Mesenchymal stem cell (in vitro differentiated cells and primary cell): ENCODE results near the gene FOLR3.

ENCODE experiments used
- DNase-seq: peaks from one replicate; pipeline ENCODE4 v3.0.0-alpha.2; 2013
- H2AFZ ChIP-seq: one replicate; pipeline ENCODE4 v1.6.1; 2013; ENCODE audit warnings: low read depth, mild to moderate bottlenecking, control low read depth, inconsistent platforms, low read length, moderate library complexity
- H2AK5ac ChIP-seq: 2 replicates; pipeline ENCODE4 v1.6.1; 2013; ENCODE audit warnings: low read length, moderate library complexity, mild to moderate bottlenecking, inconsistent platforms; ENCODE audit not compliant: severe bottlenecking
- H2BK120ac ChIP-seq: one replicate; pipeline ENCODE4 v1.6.1; 2013; ENCODE audit warnings: low read depth, mild to moderate bottlenecking, inconsistent platforms, low read length, moderate library complexity
- H2BK12ac ChIP-seq, 2 experiments: one replicate each; pipeline ENCODE4 v1.6.1; 2013; ENCODE audit warnings: inconsistent platforms in 2 of 2, low read length in 2 of 2, mild to moderate bottlenecking in 2 of 2, moderate library complexity in 2 of 2, control low read depth in 1 of 2
- H2BK15ac ChIP-seq: one replicate; pipeline ENCODE4 v1.6.1; 2013; ENCODE audit warnings: mild to moderate bottlenecking, low read depth, inconsistent platforms; ENCODE audit not compliant: poor library complexity, severe bottlenecking
- H2BK5ac ChIP-seq: 2 replicates; pipeline ENCODE4 v1.6.1; 2013; ENCODE audit warnings: low read depth, mild to moderate bottlenecking, low read length, control low read depth, inconsistent platforms; ENCODE audit not compliant: poor library complexity, severe bottlenecking
- H3K14ac ChIP-seq, 2 experiments: one replicate each; pipeline ENCODE4 v1.6.1; 2013; ENCODE audit warnings: inconsistent platforms in 2 of 2, low read length in 2 of 2, control low read depth in 1 of 2, mild to moderate bottlenecking in 1 of 2, moderate library complexity in 1 of 2
- H3K18ac ChIP-seq, 2 experiments: one replicate each; pipeline ENCODE4 v1.6.1; 2013; ENCODE audit warnings: inconsistent platforms in 2 of 2, low read length in 2 of 2, control low read depth in 1 of 2, low read depth in 1 of 2, mild to moderate bottlenecking in 1 of 2
- H3K23ac ChIP-seq, 2 experiments: one replicate each; pipeline ENCODE4 v1.6.1; 2013; ENCODE audit warnings: inconsistent platforms in 2 of 2, low read length in 2 of 2, mild to moderate bottlenecking in 2 of 2, moderate library complexity in 2 of 2, control low read depth in 1 of 2
- H3K27ac ChIP-seq: 2 replicates; pipeline ENCODE4 v1.5.1; 2013; ENCODE audit warnings: mild to moderate bottlenecking, moderate library complexity, low read length, control low read depth, inconsistent platforms; ENCODE audit not compliant: poor library complexity, severe bottlenecking
- H3K27me3 ChIP-seq, 2 experiments: 2 replicates each; pipeline versions ENCODE4 v1.6.1 to v1.7.0; 2013; ENCODE audit warnings: low read length in 2 of 2, mild to moderate bottlenecking in 2 of 2, moderate library complexity in 2 of 2, control low read depth in 1 of 2, inconsistent platforms in 1 of 2; ENCODE audit not compliant: control insufficient read depth in 1 of 2, insufficient read depth in 1 of 2
- H3K36me3 ChIP-seq, 2 experiments: 2 replicates each; pipeline versions ENCODE4 v1.6.1 to v1.7.0; 2013; ENCODE audit warnings: low read length in 2 of 2, control low read depth in 1 of 2, inconsistent platforms in 1 of 2, low read depth in 1 of 2, mild to moderate bottlenecking in 1 of 2; ENCODE audit not compliant: insufficient read depth in 2 of 2, control insufficient read depth in 1 of 2
- H3K4ac ChIP-seq, 2 experiments: one replicate each; pipeline ENCODE4 v1.6.1; 2013; ENCODE audit warnings: inconsistent platforms in 2 of 2, low read length in 2 of 2, mild to moderate bottlenecking in 2 of 2, moderate library complexity in 2 of 2, control low read depth in 1 of 2, low read depth in 1 of 2
- H3K4me1 ChIP-seq: 2 replicates; pipeline ENCODE4 v1.6.1; 2013; ENCODE audit warnings: low read depth, low read length, control low read depth; ENCODE audit not compliant: control insufficient read depth, insufficient read depth
- H3K4me2 ChIP-seq: 2 replicates; pipeline ENCODE4 v1.6.1; 2013; ENCODE audit warnings: low read length, mild to moderate bottlenecking, inconsistent platforms; ENCODE audit not compliant: poor library complexity, severe bottlenecking
- H3K4me3 ChIP-seq, 2 experiments: 2 replicates each; pipeline versions ENCODE4 v1.5.1 to v1.7.0; 2013; ENCODE audit warnings: low read length in 2 of 2, mild to moderate bottlenecking in 2 of 2, control low read depth in 1 of 2, low read depth in 1 of 2; ENCODE audit not compliant: insufficient read depth in 1 of 2
- H3K79me1 ChIP-seq: replicated peaks from 2 replicates; pipeline ENCODE4 v1.6.1; 2013; ENCODE audit warnings: mild to moderate bottlenecking, control low read depth, low read length, inconsistent platforms; ENCODE audit not compliant: poor library complexity, severe bottlenecking
- H3K9ac ChIP-seq: 2 replicates; pipeline ENCODE4 v1.7.0; 2013; ENCODE audit warnings: mild to moderate bottlenecking, low read length, moderate library complexity
- H3K9me3 ChIP-seq: 2 replicates; pipeline ENCODE4 v1.7.0; 2013; ENCODE audit warnings: mild to moderate bottlenecking, low read length; ENCODE audit not compliant: control insufficient read depth
- H4K8ac ChIP-seq: one replicate; pipeline ENCODE4 v1.6.1; 2013; ENCODE audit warnings: inconsistent platforms, mild to moderate bottlenecking, low read length, moderate library complexity
- H4K91ac ChIP-seq: one replicate; pipeline ENCODE4 v1.6.1; 2013; ENCODE audit warnings: mild to moderate bottlenecking, low read length, inconsistent platforms
- WGBS: methylation state at CpG from one replicate; pipeline ENCODE4 v1.1.7; 2013; ENCODE audit warnings: mixed read lengths; 5-methylcytosine and 5-hydroxymethylcytosine counted together

FOLR3 gene

DNA sequence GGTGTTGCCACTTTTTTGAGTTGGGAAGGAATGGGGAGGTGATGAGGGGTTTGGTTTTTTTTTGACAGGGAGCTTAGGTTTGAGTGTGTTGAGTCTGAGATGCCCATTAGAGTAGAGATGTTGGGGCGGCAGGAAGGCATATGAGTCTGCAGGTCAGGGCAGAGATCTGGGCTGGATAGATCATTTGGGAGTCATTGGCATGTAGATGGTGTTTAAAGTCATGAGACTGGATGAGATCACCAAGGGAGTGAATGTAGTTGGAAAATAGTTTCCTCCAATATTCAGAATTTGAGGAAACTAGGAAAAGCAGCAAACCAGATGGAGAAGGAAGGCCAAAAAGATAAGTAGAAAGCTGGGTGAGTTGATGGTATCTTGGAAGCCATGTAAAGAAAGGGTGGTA, 21.0 kb upstream of the FOLR3 start:
- Histone ChIP-seq H4K8ac (no peak overlapping the region), H3K27me3 (no peaks in the 10 kb centered on the region), H2BK5ac (no peak overlapping the region), H3K9ac (peak overlapping the region; percentile 95), H2BK15ac (no peak overlapping the region), H3K4me1 (peaks cover 2% of the 10 kb centered on the region), H3K18ac (no peak overlapping the region), H3K4me3 (peak overlapping the region in 1 of 2 experiments; percentile 50), H2BK120ac (no peak overlapping the region), H3K4me2 (no peak overlapping the region), H3K79me1 (no peaks in the 10 kb centered on the region), H2AK5ac (no peak overlapping the region), H4K91ac (no peak overlapping the region), H3K4ac (no peak overlapping the region), H2BK12ac (no peak overlapping the region), H3K14ac (no peak overlapping the region), H3K27ac (no peak overlapping the region), H3K23ac (no peak overlapping the region), H3K36me3 (peaks cover 9 to 18% of the 10 kb centered on the region in 2 experiments), H2AFZ (no peak overlapping the region), H3K9me3 (no peaks in the 10 kb centered on the region)
- 97% methylated on average over 1 of the region's 1 CpG for WGBS
- DNase-seq: no peak

DNA sequence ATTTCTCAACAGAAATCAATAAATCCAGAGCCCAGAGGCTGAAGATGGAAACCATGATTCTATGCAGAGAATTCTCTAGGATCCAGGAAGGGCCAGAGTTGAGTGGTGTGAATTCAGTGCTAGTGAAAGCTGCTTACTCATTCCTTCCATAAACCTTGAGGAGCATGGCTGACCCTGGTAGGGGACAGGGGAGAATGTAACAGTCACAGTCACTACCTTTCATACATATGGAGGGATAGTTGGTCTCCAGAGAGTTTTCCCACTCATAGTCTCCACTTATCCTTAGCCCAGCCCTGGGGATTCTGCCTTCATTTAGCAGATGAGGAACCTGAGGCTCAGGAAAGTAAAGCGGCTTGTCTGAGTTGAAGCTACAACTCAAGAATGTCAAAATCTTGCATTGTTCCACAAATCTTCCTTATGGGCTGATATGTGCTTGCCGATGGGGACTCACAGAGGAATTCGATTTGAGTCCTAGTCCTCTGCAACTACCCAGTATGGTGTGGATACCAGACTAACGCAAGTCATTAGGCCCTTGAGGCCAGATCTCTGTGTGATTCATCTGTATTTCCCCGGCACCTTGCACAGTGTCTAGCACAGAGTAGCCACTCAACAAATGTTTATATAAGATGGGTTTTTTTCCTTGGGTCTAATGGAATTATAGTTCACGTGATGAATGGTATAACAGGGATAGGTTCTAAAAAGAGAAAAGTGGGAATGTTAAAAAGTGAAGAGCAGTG, 19.3 kb upstream of the FOLR3 start:
- no peak overlapping the region for H2BK15ac ChIP-seq
- 84% methylated on average over 6 of the region's 6 CpGs for WGBS
- H3K18ac ChIP-seq: no peak overlapping the region
- no peak for DNase-seq
- H2AFZ ChIP-seq: no peak overlapping the region
- no peak overlapping the region for H3K14ac ChIP-seq
- no peak overlapping the region for H2BK5ac ChIP-seq
- peak overlapping the region in 1 of 2 experiments; percentile 50 for H3K4me3 ChIP-seq
- no peaks in the 10 kb centered on the region for H3K9me3 ChIP-seq
- peaks cover 2% of the 10 kb centered on the region for H3K4me1 ChIP-seq
- H2BK12ac ChIP-seq: peak overlapping the region in 1 of 2 experiments; percentile 38
- H4K8ac ChIP-seq: no peak overlapping the region
- no peak overlapping the region for H3K4ac ChIP-seq
- H3K9ac ChIP-seq: no peak overlapping the region
- no peak overlapping the region for H2BK120ac ChIP-seq
- no peak overlapping the region for H3K23ac ChIP-seq
- peaks cover 0 to 15% of the 10 kb centered on the region in 2 experiments for H3K36me3 ChIP-seq
- H3K79me1 ChIP-seq: no peaks in the 10 kb centered on the region
- no peak overlapping the region for H2AK5ac ChIP-seq
- no peak overlapping the region for H4K91ac ChIP-seq
- H3K27me3 ChIP-seq: no peaks in the 10 kb centered on the region
- H3K4me2 ChIP-seq: no peak overlapping the region
- H3K27ac ChIP-seq: no peak overlapping the region

DNA sequence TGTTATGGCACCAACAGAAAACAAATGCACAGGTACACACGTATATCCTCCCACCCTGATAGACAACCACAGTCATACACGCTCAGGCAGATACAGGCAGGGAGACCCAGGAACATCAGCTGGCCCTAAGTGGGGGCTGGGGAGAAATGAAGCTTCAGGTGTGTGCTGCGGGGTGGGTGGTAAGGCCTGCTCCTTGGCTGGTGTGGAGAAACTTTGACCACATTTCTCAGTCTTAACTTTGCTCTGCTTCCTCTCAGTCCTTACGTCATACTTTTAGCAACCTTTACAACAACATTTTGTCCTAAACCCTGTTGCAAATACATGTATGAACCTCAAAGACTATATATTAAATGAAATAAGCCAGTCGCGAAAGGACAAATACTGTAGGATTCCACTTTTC, 16.3 kb upstream of the FOLR3 start:
- no peak overlapping the region for H2BK12ac ChIP-seq
- 93% methylated on average over 5 of the region's 6 CpGs for WGBS

DNA sequence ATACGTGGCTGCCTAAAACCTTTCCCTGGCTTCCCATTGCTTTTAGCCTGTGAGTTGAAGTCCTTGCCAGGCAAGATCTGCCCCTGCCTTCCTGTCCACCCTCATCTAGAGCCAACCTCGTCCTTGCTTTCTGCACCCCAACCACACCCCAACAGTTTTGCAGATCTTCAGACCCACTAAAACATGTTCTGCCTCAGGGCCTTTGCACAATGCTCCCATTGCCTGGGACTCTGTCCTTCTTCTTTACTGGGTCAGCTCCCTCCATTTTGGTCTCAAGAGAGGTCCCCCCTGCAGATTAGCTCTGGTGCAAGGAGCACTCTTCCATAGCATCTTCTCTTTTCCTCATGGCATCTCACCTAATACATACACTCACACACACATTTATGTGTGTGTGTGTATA, 14.6 kb upstream of the FOLR3 start:
- Histone ChIP-seq H3K4me1 (no peaks in the 10 kb centered on the region), H2BK12ac (no peak overlapping the region), H3K4me2 (no peak overlapping the region), H4K8ac (no peak overlapping the region), H3K4me3 (no peak overlapping the region), H2AFZ (no peak overlapping the region), H3K9me3 (no peaks in the 10 kb centered on the region), H3K4ac (no peak overlapping the region), H2BK5ac (no peak overlapping the region), H3K14ac (no peak overlapping the region), H2AK5ac (no peak overlapping the region), H4K91ac (no peak overlapping the region), H3K18ac (no peak overlapping the region), H3K27ac (no peak overlapping the region), H2BK15ac (no peak overlapping the region), H2BK120ac (no peak overlapping the region), H3K36me3 (peaks cover 0 to 18% of the 10 kb centered on the region in 2 experiments), H3K27me3 (no peaks in the 10 kb centered on the region), H3K23ac (no peak overlapping the region), H3K79me1 (no peaks in the 10 kb centered on the region), H3K9ac (no peak overlapping the region)
- 88% methylated on average over 2 of the region's 2 CpGs for WGBS
- no peak for DNase-seq

More for the DNA sequence above, 16.3 kb upstream of the FOLR3 start:
- H3K27ac ChIP-seq: no peak overlapping the region
- H3K36me3 ChIP-seq: peaks cover 0 to 18% of the 10 kb centered on the region in 2 experiments
- H4K91ac ChIP-seq: no peak overlapping the region
- H2BK15ac ChIP-seq: no peak overlapping the region
- H3K9ac ChIP-seq: no peak overlapping the region
- H3K4me2 ChIP-seq: no peak overlapping the region
- no peak overlapping the region for H2BK120ac ChIP-seq
- H3K27me3 ChIP-seq: no peaks in the 10 kb centered on the region
- no peak overlapping the region for H4K8ac ChIP-seq
- DNase-seq: no peak
- no peak overlapping the region for H3K18ac ChIP-seq
- no peaks in the 10 kb centered on the region for H3K9me3 ChIP-seq
- no peaks in the 10 kb centered on the region for H3K4me1 ChIP-seq
- H3K14ac ChIP-seq: peak overlapping the region in 1 of 2 experiments; percentile 76
- H2AK5ac ChIP-seq: no peak overlapping the region
- no peak overlapping the region for H2AFZ ChIP-seq
- no peak overlapping the region for H3K4me3 ChIP-seq
- no peak overlapping the region for H2BK5ac ChIP-seq
- peak overlapping the region in 1 of 2 experiments; percentile 38 for H3K4ac ChIP-seq
- no peak overlapping the region for H3K23ac ChIP-seq
- no peaks in the 10 kb centered on the region for H3K79me1 ChIP-seq
